MCF 10A (cell line): Measurements from ENCODE around the gene ATP1B3. TPM values are rescaled to one million over a fixed set of nuclear protein-coding genes. Genes with fewer than 3 reads are reported as not detected.

Source experiments
- BruUV-seq: library from RNA; stranded (reverse); fragments of 400-500 nt; replicated peaks from 2 replicates; lab custom pipeline; 2021; lab: Mats Ljungman, UMichigan
- CTCF ChIA-PET: fragments of 300-600 bp; sonication (Branson Sonifier 250); formaldehyde crosslinking; extraction: SDS; loops from one replicate; lab custom pipeline; 2021; ENCODE audit warnings: antibody characterized with exemption, inconsistent platforms; lab: Yijun Ruan, JAX
- POLR2A ChIA-PET: fragments of 300-600, 350-650 bp; sonication (Branson Sonifier 250); formaldehyde crosslinking; extraction: SDS; loops from one replicate; lab custom pipeline; 2020; ENCODE audit warnings: antibody characterized with exemption, inconsistent platforms; lab: Yijun Ruan, JAX
- DNase-seq: peaks from one replicate; pipeline ENCODE4 v3.0.0-alpha.2; 2018; ENCODE audit not compliant: unreplicated experiment
- H3K27ac Mint-ChIP-seq: one replicate; pipeline ENCODE4 v1.8.0; 2022; ENCODE audit warnings: mild to moderate bottlenecking, low read depth, mixed read lengths; ENCODE audit not compliant: unreplicated experiment
- H3K27me3 Mint-ChIP-seq: one replicate; pipeline ENCODE4 v1.8.0; 2022; ENCODE audit warnings: mixed read lengths; ENCODE audit not compliant: insufficient read depth, unreplicated experiment
- H3K36me3 Mint-ChIP-seq: one replicate; pipeline ENCODE4 v1.8.0; 2022; ENCODE audit warnings: mild to moderate bottlenecking, moderate library complexity, mixed read lengths; ENCODE audit not compliant: insufficient read depth, unreplicated experiment
- H3K4me1 Mint-ChIP-seq: one replicate; pipeline ENCODE4 v1.8.0; 2022; ENCODE audit warnings: mixed read lengths; ENCODE audit not compliant: insufficient read depth, unreplicated experiment
- H3K4me3 Mint-ChIP-seq: one replicate; pipeline ENCODE4 v1.8.0; 2022; ENCODE audit warnings: mild to moderate bottlenecking, moderate library complexity, mixed read lengths; ENCODE audit not compliant: unreplicated experiment
- H3K9me3 Mint-ChIP-seq: one replicate; pipeline ENCODE4 v1.8.0; 2022; ENCODE audit warnings: mixed read lengths; ENCODE audit not compliant: unreplicated experiment
- CTCF ChIP-seq: fragments of 200-600 bp; IDR thresholded peaks from one replicate; pipeline ENCODE4 v1.8.0; 2022; ENCODE audit warnings: antibody characterized with exemption, mild to moderate bottlenecking; ENCODE audit not compliant: unreplicated experiment
- intact Hi-C: fragments of 100-400 bp; cut with micrococcal nuclease; formaldehyde crosslinking; loops from 2 replicates; pipeline ENCODE4 v1.14.1; 2022
- total RNA-seq: library from RNA; stranded (reverse); gene quantifications from 2 replicates; pipeline ENCODE4 v1.2.3, GENCODE V29; 2022

ATP1B3 gene
- total RNA-seq, 1 experiment from 2014 or later: 99.9 TPM

- intact Hi-C loops: no loop called here
- ChIA-PET CTCF (interaction anchor here (0.6 kb wide), 1 partner anchor 1097 kb away, joined by 3 read pairs; no protein-coding TSS in a partner anchor), POLR2A (no interaction called here)
Observed at GRCh38 chr3:141834292-141834691, 42.2 kb upstream of the ATP1B3 start.

DNA sequence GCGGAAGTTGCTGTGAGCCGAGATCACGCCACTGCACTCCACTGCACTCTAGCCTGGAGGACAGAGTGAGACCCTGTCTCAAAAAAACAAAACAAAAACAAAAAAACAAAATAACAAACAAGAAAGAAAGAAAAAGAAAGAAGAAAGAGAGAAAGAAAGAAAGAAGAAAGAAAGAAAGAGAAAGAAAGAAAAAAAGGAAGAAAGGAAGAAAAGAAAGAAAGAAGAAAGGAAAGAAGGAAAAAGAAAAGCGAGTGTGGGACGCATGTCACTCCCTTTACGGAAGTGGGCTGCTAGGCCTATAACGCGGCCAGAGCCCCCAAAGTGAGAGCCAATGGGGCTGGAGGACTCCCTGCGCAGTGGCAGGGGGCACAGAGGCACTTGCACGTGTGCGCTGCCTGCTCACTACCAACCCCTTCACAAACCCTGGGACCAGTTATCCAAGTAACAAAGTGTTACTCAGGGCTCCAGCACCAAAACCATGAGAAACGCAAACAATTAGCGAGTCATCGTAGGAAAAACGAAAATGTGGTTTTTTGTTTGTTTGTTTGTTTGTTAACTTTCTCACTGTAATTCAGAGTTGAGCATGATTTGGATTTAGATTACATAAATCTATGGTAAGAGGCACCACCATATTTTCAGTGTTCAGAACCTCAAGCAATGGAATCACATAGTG, 40.8 kb upstream of the ATP1B3 start:
- Mint-ChIP-seq H3K4me3 (no peak overlapping the region), H3K27me3 (no peaks in the 10 kb centered on the region), H3K9me3 (no peaks in the 10 kb centered on the region), H3K27ac (no peak overlapping the region), H3K36me3 (no peaks in the 10 kb centered on the region), H3K4me1 (peaks cover 10% of the 10 kb centered on the region)
- no TSS peak for BruUV-seq
- CTCF ChIA-PET: no interaction called here
- DNase-seq: peak; percentile 39
- intact Hi-C loops: no loop called here
- TF ChIP-seq CTCF: no peak
- POLR2A ChIA-PET: no interaction called here

More at GRCh38 chr3:141834292-141834691, 42.2 kb upstream of the ATP1B3 start:
- Mint-ChIP-seq H3K27me3 (no peaks in the 10 kb centered on the region), H3K9me3 (no peaks in the 10 kb centered on the region), H3K4me1 (peaks cover 6% of the 10 kb centered on the region), H3K4me3 (no peak overlapping the region), H3K36me3 (no peaks in the 10 kb centered on the region), H3K27ac (peak overlapping the region; percentile 37)
- TF ChIP-seq CTCF: no peak
- BruUV-seq: no TSS peak
- no peak for DNase-seq

- no peak overlapping the region for H3K4me3 Mint-ChIP-seq
- CTCF ChIA-PET: no interaction called here
- no peaks in the 10 kb centered on the region for H3K27me3 Mint-ChIP-seq
- no peak for DNase-seq
- no peak overlapping the region for H3K27ac Mint-ChIP-seq
- peaks cover under 1% of the 10 kb centered on the region for H3K36me3 Mint-ChIP-seq
- intact Hi-C loops: no loop called here
- BruUV-seq: no TSS peak
- H3K9me3 Mint-ChIP-seq: no peaks in the 10 kb centered on the region
- no peak for TF ChIP-seq CTCF
- POLR2A ChIA-PET: no interaction called here
- peaks cover 14% of the 10 kb centered on the region for H3K4me1 Mint-ChIP-seq
Observed at GRCh38 chr3:141839389-141839788, 37.1 kb upstream of the ATP1B3 start.

GRCh38 chr3:141840737-141841544, 35.5 kb upstream of the ATP1B3 start:
- no peak for TF ChIP-seq CTCF
- peak; percentile 82 for DNase-seq
- peaks cover 14% of the 10 kb centered on the region for H3K4me1 Mint-ChIP-seq
- BruUV-seq: no TSS peak
- no peaks in the 10 kb centered on the region for H3K27me3 Mint-ChIP-seq
- peak overlapping the region; percentile 53 for H3K4me3 Mint-ChIP-seq
- peaks cover 6% of the 10 kb centered on the region for H3K36me3 Mint-ChIP-seq
- intact Hi-C loops: no loop called here
- peak overlapping the region; percentile 92 for H3K27ac Mint-ChIP-seq
- CTCF ChIA-PET: interaction anchor here (0.6 to 1.7 kb wide), 6 partner anchors 8 to 403 kb away, joined by 3 to 4 read pairs (median 3); no protein-coding TSS in a partner anchor
- no peaks in the 10 kb centered on the region for H3K9me3 Mint-ChIP-seq
- POLR2A ChIA-PET: interaction anchor here (0.6 to 2.7 kb wide), 13 partner anchors 8 to 529 kb away, joined by 3 to 32 read pairs (median 4); no protein-coding TSS in a partner anchor
